NCI-H2227 treated with DMSO at 0.1 percent for 48 hours (cell line): Measurements from ENCODE around the gene NRG3.

Source experiments
- DNase-seq: peaks from one replicate; lab custom pipeline; 2025; lab: John Stamatoyannopoulos, UW

NRG3 gene

GRCh38 chr10:82817676-82818422, 942.9 kb downstream of the NRG3 start:
- no peak for DNase-seq

DNA sequence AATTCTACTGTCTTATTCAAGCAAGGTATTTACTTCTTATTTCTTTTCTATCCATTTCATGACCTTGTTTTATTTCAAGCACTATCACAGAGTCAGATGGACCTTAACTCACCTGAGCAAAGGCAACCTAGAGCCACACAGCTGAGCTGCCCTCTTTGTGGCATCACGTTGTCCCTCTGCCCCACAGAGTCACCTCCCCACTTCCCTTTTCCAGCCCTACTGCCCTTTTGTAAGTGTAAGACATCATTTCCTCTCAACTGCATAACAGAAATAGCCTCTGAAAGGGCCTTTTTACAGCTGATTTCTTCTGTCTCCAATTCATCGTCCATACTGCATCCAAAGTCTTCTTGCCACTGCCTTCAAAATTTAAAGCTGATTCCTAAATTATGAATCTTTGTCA, 946.0 kb downstream of the NRG3 start:
- no peak for DNase-seq

DNA sequence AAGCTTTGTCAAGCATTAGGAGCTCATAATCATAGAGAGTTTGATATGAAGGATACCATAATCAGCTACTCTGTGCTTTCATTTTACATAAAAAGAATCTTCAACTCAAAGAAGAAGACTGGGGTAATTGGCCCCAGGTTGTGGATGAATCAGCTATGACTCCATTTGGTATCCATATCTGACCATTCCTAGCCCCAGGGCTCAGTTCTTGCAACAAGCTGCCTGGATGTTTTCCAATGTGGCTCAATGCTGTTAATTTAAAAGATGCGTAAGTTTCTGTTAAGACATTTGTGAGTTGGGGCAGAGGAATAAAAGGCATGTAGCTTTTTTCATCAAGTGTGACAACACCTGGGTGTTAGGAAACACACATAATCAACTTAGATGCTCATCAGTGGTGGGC, 951.1 kb downstream of the NRG3 start:
- DNase-seq: no peak

DNA sequence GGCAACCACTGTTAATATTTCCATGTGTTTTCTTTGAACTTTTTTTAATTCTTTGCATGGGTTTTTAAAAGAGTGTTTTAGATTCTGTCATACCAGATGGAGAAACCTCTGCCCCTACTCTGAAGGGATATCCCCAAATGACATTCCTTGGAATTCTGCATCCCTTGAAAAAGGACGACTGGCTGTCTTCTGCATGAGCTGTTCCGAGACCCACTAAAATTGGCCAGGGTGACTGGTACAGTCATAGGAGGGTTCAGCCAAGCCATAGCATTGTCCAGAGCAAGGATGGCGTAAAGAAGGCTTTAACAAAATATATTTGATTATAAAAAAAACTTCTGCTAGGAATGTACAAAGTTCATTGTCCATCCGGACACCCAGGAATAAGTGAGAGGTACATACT, 952.9 kb downstream of the NRG3 start:
- DNase-seq: no peak

- no peak for DNase-seq
Observed at GRCh38 chr10:82847242-82847641, 972.2 kb downstream of the NRG3 start.

DNA sequence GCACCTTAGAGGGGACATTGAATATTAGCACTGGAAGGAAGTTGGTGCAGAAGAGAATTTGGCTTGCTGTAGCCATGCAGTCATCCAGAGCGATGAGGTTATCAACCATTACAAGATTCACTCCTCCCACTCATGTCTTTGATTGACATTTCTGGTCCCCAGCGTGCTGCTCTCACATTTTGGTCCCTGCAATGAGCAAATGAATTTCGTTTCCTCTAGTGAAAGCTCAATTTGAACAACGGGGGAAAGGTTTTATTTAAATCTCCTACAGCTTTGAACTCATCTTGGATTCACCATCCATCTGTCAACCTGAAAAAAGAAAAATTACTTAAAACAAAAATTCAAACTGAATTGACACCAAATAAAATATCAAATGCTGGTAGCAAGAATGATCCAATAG, 975.2 kb downstream of the NRG3 start:
- no peak for DNase-seq

DNA sequence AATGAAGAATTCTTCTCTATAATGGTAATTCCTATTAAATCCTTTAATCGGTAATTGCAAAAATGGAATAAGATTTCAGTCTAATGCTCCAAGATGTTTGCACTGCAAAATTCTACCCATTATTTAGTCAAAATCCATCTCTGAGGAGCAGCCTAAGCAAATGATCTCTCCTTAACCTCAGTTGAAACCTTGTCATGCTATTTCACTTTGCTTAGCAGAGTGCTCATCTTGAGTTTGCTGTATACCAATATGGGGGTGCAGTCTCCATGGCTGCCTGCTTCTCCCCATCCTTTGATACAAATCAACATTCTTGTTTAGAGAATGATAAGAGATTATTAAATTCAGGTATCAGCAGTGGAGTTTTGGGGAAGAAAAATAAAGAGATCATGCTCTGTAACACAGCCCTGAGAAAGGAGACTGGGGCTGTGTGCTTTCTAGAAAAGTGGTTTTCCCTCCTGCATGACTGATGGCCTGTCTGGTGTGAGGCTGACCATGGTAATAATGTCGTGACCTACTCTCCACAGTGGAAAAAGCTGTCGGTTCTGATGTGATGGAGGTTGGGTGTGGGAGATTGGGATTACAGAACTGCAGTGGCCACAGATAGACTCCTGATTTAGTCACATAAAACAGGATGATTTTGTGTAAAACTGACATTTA, 982.1 kb downstream of the NRG3 start:
- no peak for DNase-seq

DNA sequence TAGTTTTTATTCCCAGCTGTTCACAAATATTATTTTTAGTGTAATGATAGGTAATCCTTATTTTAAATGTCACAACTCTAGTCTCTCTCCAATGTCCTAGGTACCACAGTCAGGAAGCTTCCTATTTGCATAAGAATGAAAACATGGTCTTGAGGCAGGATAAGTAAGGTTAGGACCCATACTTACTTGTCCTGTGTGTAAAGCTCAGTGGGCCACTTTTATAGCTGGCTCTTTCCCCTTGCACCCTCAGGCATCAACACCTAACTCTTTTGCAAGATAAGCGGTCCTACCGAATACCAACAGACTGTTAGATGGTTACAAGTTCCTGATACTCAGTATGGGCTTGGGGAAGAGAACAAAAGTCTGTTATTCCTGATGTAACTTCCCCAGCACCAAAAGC, 986.9 kb downstream of the NRG3 start:
- DNase-seq: no peak

DNA sequence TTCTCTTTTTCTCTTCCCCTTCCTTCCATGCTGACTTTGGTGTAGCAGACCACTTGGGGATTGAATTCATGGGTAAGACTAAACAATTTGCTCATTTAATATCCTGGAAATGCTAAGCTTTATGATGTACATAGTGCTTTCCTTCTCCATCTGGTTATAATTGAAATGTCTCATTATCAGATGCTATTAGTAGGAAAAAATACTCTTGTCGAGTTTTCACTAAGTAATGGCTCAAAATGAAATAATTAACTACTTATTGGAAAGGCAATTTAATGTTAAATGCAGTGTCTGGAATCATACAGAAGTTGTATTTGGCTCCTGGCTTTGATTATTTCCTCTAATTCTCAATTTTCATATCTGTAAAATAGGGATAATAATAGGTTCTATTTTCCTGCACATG, 990.4 kb downstream of the NRG3 start:
- no peak for DNase-seq

DNA sequence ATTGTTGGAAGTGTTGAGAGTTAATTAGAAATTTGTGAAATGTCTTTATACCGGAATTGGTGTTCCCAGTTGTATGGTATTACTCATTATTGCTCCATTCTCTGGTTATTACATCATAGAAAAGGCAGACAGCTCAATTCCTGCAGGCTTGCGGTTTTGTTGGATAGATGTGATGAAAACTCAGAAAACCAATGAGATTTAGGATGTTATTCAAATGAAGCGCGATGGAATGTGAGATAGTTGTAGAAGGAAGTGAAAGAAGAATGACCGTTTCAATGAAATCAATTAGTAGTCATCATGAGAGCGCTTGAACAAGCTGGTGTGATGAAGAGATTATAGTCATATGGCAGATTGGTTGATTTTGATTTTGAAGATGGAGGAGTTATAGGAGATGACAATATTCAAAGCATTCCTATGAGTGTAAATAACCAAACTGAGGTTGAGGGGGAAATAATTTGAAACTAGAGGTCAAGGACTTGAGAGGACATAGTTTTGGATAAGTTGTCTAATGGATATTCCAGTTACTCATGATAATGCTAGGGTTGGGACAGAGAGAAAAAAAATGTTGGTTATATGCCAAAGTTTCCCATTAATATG, 991.5 kb downstream of the NRG3 start:
- no peak for DNase-seq

DNA sequence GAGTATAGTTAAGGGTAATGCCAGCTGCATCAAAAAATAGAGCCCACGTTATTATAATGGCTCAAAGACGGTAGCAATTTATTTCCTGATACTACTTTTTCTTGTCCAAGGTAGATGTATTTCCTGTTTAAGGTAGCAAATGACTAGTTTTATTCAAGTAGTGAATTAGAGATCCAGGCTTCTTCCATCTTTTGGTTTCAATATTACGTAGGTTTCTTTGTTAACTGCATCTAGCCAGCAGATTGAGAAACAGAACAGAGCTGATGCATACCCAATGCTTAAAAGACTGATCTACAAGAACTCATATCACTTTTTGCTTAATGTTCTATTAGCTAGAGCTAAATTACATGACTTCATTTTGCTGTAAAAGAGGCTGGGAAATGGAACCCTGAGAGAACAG, 992.1 kb downstream of the NRG3 start:
- DNase-seq: no peak

DNA sequence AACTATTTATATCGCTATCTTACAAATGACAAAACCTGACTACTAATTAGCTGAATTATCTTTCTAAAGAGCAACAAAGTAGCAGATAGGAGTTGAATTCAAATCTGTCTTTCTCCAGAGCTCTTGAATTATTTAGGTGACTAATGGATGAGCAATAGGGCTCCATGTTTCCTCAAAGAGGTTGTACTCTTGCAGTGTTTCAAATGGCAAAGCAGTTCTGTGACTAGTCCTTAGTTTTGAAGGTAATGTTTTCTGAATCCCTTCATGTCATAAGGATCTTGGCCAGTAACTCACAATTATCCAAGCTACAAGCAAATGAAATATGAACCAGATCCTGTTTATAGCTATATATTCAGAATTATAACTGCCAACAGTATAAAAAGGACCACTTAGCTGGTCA, 999.7 kb downstream of the NRG3 start:
- no peak for DNase-seq

DNA sequence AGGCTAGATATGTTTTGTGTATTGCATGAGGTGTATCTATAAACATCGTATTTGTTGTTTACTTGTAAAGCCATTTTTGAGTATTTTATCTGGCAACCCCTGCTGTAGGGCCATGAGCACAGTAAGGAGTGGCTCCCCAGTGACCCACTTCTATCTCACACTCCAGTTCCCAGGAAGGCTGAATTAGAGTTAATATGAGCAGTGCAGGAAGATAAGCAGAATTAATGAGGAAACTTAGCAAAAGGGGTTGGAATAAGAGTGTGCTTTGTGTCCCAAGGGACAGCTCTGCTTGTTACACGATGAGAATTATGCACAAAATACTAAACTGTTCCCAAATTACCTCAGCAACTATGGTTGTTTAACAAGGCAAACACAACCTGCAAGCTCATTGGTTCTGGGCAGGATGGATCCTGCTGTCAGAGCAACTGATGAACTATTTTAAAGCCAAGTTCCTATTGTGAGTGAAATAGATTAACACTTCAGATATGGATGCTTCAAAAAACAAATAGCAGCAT, 1005.8 kb downstream of the NRG3 start:
- DNase-seq: no peak

- no peak for DNase-seq
Observed at GRCh38 chr10:82882722-82883121, 1007.7 kb downstream of the NRG3 start.

DNA sequence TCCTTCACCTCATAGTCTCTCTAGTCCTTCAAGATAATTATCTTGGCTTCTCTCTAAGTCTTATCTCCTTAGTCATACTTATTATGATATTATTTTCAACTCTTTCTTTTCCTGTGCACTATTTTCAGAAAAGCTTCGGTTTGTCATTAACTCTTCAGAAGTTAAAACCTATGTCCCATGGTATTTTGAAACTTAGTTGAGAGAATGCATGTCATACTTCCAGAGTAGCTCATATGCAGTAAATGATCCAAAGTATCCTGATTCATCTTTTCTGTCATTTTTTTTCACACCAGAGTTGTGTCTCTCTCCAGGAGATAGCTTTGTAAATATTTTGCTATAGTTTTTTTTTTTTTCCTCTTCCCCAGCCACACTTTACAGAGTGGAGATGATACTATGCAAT, 1008.6 kb downstream of the NRG3 start:
- DNase-seq: no peak

GRCh38 chr10:82887488-82887887, 1012.5 kb downstream of the NRG3 start:
- DNase-seq: no peak

DNA sequence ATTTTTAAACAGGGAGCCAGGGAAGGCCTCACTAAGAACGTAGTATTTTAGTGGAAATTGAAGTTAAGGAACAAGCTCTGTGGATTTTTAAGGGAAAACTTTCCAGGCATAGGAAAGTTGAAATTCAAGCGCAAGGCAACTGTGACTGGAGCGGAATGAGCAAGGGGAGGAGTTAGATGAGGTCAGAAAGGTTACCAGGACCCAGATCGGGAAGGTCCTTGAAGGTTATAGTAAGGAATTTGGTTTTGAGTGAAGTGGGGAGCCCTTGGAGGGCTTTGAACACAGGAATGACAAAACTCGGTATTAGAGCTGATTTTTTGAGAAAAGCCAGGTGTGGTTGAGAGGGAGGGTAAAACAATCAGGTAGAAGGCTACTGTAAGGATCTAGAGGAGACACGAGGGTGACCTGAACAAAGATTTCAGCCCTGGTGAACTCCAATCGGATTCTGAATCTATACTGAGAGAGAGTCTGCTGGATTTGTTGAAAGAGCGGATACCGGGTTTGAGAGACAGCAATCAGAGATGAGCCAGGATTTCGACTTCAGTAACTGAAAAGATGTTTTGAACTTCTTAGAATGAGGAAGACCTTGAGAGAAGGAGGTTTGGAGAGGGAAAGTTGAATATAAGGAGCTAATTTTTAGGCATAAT, 1013.9 kb downstream of the NRG3 start:
- no peak for DNase-seq

GRCh38 chr10:82889728-82890127, 1014.7 kb downstream of the NRG3 start:
- DNase-seq: no peak

DNA sequence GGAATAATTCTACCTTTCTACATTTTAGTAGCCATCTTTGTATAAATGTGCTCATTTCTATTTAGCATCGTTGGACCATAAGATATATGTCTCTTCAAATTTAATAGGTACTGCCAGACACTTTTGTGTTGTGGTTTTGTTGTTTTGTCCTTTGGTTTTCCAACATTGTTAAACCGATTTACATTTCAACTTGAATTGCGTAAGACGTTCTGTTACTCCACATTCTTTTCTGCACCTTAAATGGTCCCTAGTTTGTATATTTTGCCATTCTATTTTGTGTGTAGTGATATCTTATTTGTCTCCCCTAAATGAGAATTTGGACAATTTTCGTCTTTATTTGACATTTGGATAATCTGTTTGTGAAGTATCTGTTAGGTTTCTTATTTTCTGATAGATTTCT, 1015.6 kb downstream of the NRG3 start:
- no peak for DNase-seq

DNA sequence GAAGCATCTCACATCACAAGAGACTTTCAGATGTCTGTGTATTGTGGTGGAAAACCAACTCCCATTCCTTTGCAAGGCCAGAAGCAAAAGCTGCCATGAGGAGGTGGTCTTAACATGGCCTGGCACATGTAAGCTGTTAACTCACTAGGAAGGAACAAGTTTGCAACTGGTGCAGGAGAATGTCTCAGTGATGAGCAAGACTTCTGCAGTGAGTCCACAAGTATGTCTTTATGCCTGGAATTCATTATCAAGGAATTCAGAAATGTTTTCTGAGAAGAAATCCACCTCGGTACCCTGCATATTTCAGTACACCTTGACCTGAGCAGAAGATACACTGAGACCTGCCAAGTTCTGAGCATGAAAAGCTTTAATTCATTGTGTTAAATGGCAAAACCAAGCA, 1033.1 kb downstream of the NRG3 start:
- DNase-seq: no peak

DNA sequence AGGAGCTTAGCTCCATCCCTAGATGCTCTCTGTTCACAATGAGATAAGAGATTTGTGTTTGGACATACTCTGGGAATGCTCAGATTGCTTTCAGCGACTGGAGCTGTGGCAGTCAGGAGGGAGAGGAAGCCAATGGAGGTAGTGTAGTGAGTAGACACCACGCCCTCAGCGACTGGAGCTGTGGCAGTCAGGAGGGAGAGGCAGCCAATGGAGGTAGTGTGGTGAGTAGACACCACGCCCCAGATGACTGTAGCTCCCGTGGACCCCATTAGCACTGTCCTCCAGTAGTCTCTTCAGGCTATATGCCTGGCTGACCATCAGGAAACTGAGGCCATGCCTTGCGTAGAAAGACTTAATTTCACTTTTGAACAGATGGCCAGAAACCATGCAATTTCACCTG, 1033.8 kb downstream of the NRG3 start:
- DNase-seq: no peak

DNA sequence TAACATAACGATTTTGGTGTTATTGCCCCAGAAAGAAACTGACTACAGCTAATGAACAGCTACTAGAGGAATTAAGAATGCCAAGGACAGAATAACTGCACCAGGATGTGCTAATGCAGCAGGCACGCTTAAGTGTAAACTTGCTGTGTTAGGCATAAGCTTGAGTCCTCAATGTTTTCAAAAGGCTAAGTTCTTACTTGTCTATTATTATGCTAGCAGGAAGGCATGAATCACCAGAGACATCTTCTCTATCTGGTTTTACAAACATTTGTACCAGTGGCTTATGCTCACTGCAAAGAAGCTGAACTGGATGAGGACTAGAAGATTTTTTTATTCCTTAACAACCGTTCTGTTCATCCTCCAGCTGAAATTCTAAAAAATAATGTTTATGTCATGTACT, 1035.3 kb downstream of the NRG3 start:
- no peak for DNase-seq

DNA sequence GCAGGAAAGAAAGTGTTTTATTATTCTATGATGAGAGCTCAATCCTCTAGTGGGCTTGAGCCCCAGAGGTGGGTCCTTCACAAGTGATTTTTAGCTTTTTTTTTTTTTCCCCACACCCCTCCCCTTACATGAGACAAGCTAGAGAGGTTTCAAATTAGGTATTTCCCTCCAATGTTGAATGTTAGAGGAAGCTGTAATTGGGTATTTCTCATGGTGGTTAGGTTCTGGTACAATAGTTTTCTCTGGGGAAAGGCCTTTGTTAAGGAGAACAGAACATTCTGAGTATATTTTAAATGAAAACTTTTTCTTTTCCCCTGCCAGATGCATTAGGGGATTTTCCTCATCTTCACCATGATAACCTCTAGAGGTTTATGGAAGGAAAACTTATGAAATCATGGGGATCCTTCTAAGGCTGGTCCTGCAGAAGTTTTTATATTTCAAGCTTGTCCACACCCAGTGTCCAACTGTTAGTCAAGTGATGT, 1039.7 kb downstream of the NRG3 start:
- no peak for DNase-seq
